ENCODE measurements around the gene CRYGA.
"Not testable (repeated sequence)": the region's sequence is repeated elsewhere in the genome, so short reads cannot be mapped to it uniquely, and the experiment has no call there.

Gene CRYGA

DNA sequence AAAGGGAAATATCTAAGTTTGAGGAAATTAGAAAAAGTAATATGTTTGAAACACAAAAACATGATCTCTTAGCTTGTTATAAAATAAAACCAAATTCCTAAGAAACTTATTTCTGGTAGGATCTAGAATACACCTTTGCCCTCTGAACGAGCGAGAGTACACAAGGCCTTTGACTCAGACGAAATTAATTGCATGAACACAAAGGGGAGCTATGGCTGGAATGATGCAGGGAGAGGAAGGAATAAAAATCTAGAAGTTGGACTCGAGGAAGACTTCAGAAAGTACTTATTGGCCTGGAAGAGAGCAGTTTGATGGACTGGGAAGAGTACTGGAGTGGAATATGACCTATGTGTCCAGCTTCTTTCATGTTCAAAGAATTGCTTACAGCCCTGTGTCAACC lies 38.1 kb downstream of the CRYGA start:
- TF ChIP-seq, protein P1, sequence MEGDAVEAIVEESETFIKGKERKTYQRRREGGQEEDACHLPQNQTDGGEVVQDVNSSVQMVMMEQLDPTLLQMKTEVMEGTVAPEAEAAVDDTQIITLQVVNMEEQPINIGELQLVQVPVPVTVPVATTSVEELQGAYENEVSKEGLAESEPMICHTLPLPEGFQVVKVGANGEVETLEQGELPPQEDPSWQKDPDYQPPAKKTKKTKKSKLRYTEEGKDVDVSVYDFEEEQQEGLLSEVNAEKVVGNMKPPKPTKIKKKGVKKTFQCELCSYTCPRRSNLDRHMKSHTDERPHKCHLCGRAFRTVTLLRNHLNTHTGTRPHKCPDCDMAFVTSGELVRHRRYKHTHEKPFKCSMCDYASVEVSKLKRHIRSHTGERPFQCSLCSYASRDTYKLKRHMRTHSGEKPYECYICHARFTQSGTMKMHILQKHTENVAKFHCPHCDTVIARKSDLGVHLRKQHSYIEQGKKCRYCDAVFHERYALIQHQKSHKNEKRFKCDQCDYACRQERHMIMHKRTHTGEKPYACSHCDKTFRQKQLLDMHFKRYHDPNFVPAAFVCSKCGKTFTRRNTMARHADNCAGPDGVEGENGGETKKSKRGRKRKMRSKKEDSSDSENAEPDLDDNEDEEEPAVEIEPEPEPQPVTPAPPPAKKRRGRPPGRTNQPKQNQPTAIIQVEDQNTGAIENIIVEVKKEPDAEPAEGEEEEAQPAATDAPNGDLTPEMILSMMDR (IDR thresholded peaks at IDR 0.05; ENCODE audit: low read length, missing control alignments): no peak
- H3K4me3 ChIP-seq (replicated peaks; ENCODE audit: low read depth, low read length): no peak overlapping the region
- no peak for DNase-seq (ENCODE audit: low read depth)

DNA sequence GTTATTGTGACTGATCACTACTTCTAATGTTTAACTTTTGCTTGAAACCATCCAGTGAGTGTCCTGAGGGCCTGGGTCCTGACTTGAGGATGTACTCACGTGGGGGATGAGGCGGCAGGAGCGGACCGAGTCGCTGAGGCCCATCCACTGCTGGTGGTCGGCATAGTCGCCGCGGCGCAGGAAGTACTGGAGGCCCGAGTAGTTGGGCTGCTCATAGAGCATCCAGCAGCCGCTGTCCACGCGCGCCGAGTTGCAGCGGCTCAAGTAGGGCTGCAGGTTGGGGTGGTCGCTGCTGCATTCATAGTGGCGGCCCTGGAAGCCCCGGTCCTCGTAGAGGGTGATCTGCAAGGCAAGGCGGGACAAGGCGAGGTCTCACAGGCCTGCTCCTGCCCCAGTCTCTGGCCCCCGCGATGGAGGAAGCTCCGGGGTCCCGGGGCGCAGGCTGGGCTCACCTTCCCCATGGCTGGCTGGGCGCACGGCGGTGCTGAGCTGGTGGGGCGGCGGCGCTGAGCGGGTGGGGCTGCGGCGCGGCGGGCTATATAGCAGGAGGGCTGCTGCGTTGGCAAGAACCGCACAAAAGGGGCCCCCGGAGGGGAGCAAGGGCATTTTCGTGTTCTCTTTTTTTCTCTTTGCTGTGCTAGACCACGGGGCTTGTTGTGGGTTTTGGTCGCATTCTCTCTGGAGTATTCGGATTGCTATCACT lies 39.2 kb downstream of the CRYGA start, which contains the start of gene CRYGD:
Gene CRYGD (minus strand): TSS at position 512 of the 703 bp plus-strand sequence. CDS start 51 bp downstream, at position 461.
- not testable (repeated sequence) for DNase-seq (ENCODE audit: low read depth); H3K4me3 ChIP-seq (replicated peaks; ENCODE audit: low read depth, low read length)

DNA sequence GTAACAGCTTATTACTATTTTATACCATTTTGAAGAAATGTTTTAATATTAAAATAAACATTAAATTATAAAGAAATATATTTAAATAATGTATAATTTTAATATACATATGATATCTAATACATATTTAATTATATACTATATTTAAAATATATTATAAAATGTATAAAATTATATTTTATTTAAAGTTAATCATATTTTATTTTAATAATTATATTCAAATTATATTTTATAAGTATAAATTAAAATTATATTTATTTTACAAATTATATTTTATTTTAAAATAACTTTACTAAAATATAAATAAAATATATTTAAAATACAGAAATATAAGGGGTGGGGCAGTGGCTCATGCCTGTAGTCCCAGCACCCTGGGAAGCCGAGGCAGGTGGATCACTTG lies 41.1 kb downstream of the CRYGA start:
- TF ChIP-seq, protein P1 (IDR thresholded peaks at IDR 0.05; ENCODE audit: low read length, missing control alignments): no peak
- no peak for DNase-seq (ENCODE audit: low read depth)
- H3K4me3 ChIP-seq (replicated peaks; ENCODE audit: low read depth, low read length): no peak overlapping the region

GRCh38 chr2:208118918-208119317 lies 44.5 kb downstream of the CRYGA start:
- TF ChIP-seq, protein P1 (IDR thresholded peaks at IDR 0.05; ENCODE audit: low read length, missing control alignments): no peak
- no peak for DNase-seq (ENCODE audit: low read depth)
- H3K4me3 ChIP-seq (replicated peaks; ENCODE audit: low read depth, low read length): no peak overlapping the region

DNA sequence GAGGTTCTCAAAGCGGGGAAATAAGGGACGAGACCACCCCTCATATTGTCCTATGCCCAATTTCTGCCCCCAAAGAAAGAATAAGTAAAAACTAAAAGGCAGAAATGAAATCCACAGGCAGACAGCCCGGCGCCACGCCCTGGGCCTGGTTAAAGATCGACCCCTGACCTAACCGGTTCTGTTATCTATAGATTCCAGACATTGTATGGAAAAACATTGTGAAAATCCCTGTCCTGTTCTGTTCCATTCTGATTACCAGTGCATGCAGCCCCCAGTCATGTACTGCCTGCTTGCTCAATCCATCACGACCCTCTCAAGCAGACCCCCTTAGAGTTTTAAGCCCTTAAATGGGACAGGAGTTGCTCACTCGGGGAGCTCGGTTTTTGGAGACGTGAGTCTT lies 46.0 kb downstream of the CRYGA start:
- H3K4me3 ChIP-seq (replicated peaks; ENCODE audit: low read depth, low read length): not testable (repeated sequence)

DNA sequence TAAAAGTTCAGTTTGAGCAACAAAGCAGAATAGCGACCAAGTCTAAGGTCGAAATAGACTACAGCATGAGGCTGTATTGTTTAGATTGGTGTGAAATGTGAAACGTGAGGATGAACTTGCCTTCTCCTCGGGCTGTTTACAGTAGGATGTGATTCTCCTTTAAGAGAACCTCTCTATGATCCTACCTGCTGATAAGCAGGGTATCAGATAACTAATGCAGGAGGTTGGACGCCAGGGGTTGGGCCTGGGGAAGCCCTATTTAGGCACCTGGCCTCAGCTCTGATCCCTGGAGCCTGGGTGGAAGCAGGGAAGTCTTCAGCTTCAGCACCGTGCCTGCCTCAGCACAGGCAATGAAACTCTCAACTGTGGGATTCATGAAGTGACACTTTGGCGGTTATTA lies 50.4 kb downstream of the CRYGA start:
- TF ChIP-seq, protein P1 (IDR thresholded peaks at IDR 0.05; ENCODE audit: low read length, missing control alignments): no peak
- no peak overlapping the region for H3K4me3 ChIP-seq (replicated peaks; ENCODE audit: low read depth, low read length)
- DNase-seq (ENCODE audit: low read depth): no peak

More for the DNA sequence above, 46.0 kb downstream of the CRYGA start:
- DNase-seq (ENCODE audit: low read depth): not testable (repeated sequence)

- H3K4me3 ChIP-seq (replicated peaks; ENCODE audit: low read depth, low read length); DNase-seq (ENCODE audit: low read depth): not testable (repeated sequence)
Observed at GRCh38 chr2:208112273-208112745, 51.1 kb downstream of the CRYGA start.

Measured in fibroblast of pulmonary artery (primary cell).